H1 (cell line): ENCODE measurements around the gene GFPT1. TPM values are rescaled to one million over a fixed set of nuclear protein-coding genes. Genes with fewer than 3 reads are reported as not detected.

ENCODE experiments used
- CTCF ChIA-PET: fragments of 300-600 bp; sonication (Branson Sonifier 250); formaldehyde crosslinking; loops from one replicate; lab custom pipeline; 2021; ENCODE audit not compliant: partially characterized antibody; lab: Charles Lee
- POLR2A ChIA-PET: fragments of 300-600 bp; sonication (Branson Sonifier 250); formaldehyde crosslinking; loops from one replicate; lab custom pipeline; 2021; ENCODE audit warnings: inconsistent platforms; ENCODE audit not compliant: partially characterized antibody; lab: Charles Lee
- DNase-seq, 2 experiments: peaks; one replicate each; pipeline versions ENCODE4 v3.0.0 to v3.0.0-alpha.2; 2010 to 2022; ENCODE audit warnings: low spot score in 2 of 2, low read depth in 1 of 2, mixed read lengths in 1 of 2
- FAIRE-seq: peaks from 2 replicates; lab custom pipeline; 2011; peaks lifted over from hg19 to GRCh38; lab: Jason Lieb, UNC
- H2AFZ ChIP-seq: 2 replicates; pipeline ENCODE4 v1.8.1; 2012; ENCODE audit warnings: low read length, inconsistent platforms
- H2AK5ac ChIP-seq: 2 replicates; pipeline ENCODE4 v1.6.1; 2013; ENCODE audit warnings: low read depth, low read length
- H2BK120ac ChIP-seq: replicated peaks from 2 replicates; pipeline ENCODE3; 2013; ENCODE audit warnings: low read depth, low read length, inconsistent platforms
- H2BK12ac ChIP-seq: 2 replicates; pipeline ENCODE4 v1.6.1; 2013; ENCODE audit warnings: low read depth, low read length
- H2BK15ac ChIP-seq: 2 replicates; pipeline ENCODE4 v1.6.1; 2013; ENCODE audit warnings: low read length
- H2BK20ac ChIP-seq: 2 replicates; pipeline ENCODE4 v1.6.1; 2013; ENCODE audit warnings: low read length
- H2BK5ac ChIP-seq: 2 replicates; pipeline ENCODE4 v1.6.1; 2013; ENCODE audit warnings: low read depth, low read length
- H3K14ac ChIP-seq: 2 replicates; pipeline ENCODE4 v1.6.1; 2013; ENCODE audit warnings: inconsistent platforms; ENCODE audit not compliant: insufficient read length
- H3K18ac ChIP-seq: 2 replicates; pipeline ENCODE4 v1.6.1; 2013; ENCODE audit warnings: low read length; ENCODE audit errors: extremely low read depth
- H3K23ac ChIP-seq: 2 replicates; pipeline ENCODE4 v1.6.1; 2013; ENCODE audit warnings: inconsistent platforms; ENCODE audit not compliant: insufficient read length
- H3K23me2 ChIP-seq: 2 replicates; pipeline ENCODE4 v1.6.1; 2013; ENCODE audit warnings: low read depth, low read length
- H3K27ac ChIP-seq: 2 replicates; pipeline ENCODE4 v1.6.1; 2011; ENCODE audit warnings: low read depth, low read length, inconsistent platforms
- H3K27me3 ChIP-seq, 4 experiments: replicated peaks in 1 of 4; 1 replicate in 1 of 4; 2 replicates in 3 of 4; pipeline versions ENCODE4 v1.6.1 to v1.8.1; 2011 to 2013; ENCODE audit warnings: low read length in 3 of 4, mild to moderate bottlenecking in 3 of 4, inconsistent platforms in 2 of 4, mixed read lengths in 2 of 4, moderate library complexity in 1 of 4; ENCODE audit not compliant: control insufficient read depth in 3 of 4, insufficient read depth in 3 of 4; ENCODE audit errors: extremely low read depth in 1 of 4
- H3K36me3 ChIP-seq, 4 experiments: 2 replicates each; pipeline versions ENCODE4 v1.6.1 to v1.8.1; 2011 to 2013; ENCODE audit warnings: mild to moderate bottlenecking in 4 of 4, low read length in 3 of 4, moderate library complexity in 2 of 4, control low read depth in 1 of 4, inconsistent platforms in 1 of 4; ENCODE audit not compliant: insufficient read depth in 4 of 4, control insufficient read depth in 2 of 4
- H3K4ac ChIP-seq: replicated peaks from 2 replicates; pipeline ENCODE3; 2013; ENCODE audit warnings: low read length, low read depth, mixed read lengths, inconsistent platforms; ENCODE audit not compliant: insufficient read length
- H3K4me1 ChIP-seq, 4 experiments: replicated peaks in 1 of 4; 1 replicate in 1 of 4; 2 replicates in 3 of 4; pipeline versions ENCODE4 v1.6.1 to v1.8.1; 2011 to 2013; ENCODE audit warnings: low read length in 3 of 4, inconsistent platforms in 2 of 4, mixed read lengths in 1 of 4; ENCODE audit not compliant: insufficient read depth in 4 of 4, control insufficient read depth in 3 of 4
- H3K4me2 ChIP-seq, 2 experiments: 2 replicates each; pipeline versions ENCODE4 v1.6.1 to v1.8.1; 2011 to 2013; ENCODE audit warnings: low read depth in 2 of 2, low read length in 2 of 2, control low read depth in 1 of 2, inconsistent platforms in 1 of 2, mild to moderate bottlenecking in 1 of 2; ENCODE audit not compliant: insufficient read depth in 1 of 2
- H3K4me3 ChIP-seq, 4 experiments: fragments of 200-600, 300-600 bp in 1 of 4; sonication (generic), shearing (Covaris generic), sonication (Bioruptor Twin) in 1 of 4; 2 replicates each; pipeline versions ENCODE4 v1.5.1 to v1.8.1; 2011 to 2016; ENCODE audit warnings: low read length in 4 of 4, low read depth in 3 of 4, control low read depth in 2 of 4, inconsistent platforms in 2 of 4, mild to moderate bottlenecking in 2 of 4, mixed read lengths in 1 of 4, moderate library complexity in 1 of 4; ENCODE audit not compliant: insufficient read depth in 2 of 4; ENCODE audit errors: extremely low read depth in 1 of 4
- H3K56ac ChIP-seq: replicated peaks from 2 replicates; pipeline ENCODE3; 2013; ENCODE audit warnings: low read depth, mild to moderate bottlenecking, mixed read lengths, low read length, inconsistent platforms; ENCODE audit not compliant: insufficient read length
- H3K79me1 ChIP-seq: 2 replicates; pipeline ENCODE4 v1.6.1; 2013; ENCODE audit warnings: low read depth, low read length, control low read depth
- H3K79me2 ChIP-seq, 2 experiments: 2 replicates each; pipeline versions ENCODE4 v1.6.1 to v1.8.1; 2012 to 2013; ENCODE audit warnings: low read length in 2 of 2, mild to moderate bottlenecking in 2 of 2, inconsistent platforms in 1 of 2; ENCODE audit not compliant: insufficient read depth in 2 of 2, control insufficient read depth in 1 of 2
- H3K9ac ChIP-seq, 4 experiments: replicated peaks in 1 of 4; 1 replicate in 1 of 4; 2 replicates in 3 of 4; pipeline versions ENCODE4 v1.6.1 to v1.8.1; 2011 to 2013; ENCODE audit warnings: low read depth in 3 of 4, low read length in 3 of 4, control low read depth in 2 of 4, mild to moderate bottlenecking in 2 of 4, moderate library complexity in 2 of 4, inconsistent platforms in 1 of 4; ENCODE audit errors: extremely low read depth in 1 of 4
- H3K9me3 ChIP-seq, 2 experiments: 2 replicates each; pipeline versions ENCODE4 v1.6.1 to v1.8.1; 2012 to 2013; ENCODE audit warnings: mild to moderate bottlenecking in 2 of 2, moderate library complexity in 2 of 2, control low read depth in 1 of 2, inconsistent platforms in 1 of 2, low read depth in 1 of 2, low read length in 1 of 2, mixed read lengths in 1 of 2; ENCODE audit not compliant: insufficient read depth in 2 of 2
- H4K20me1 ChIP-seq, 2 experiments: replicated peaks in 1 of 2; 2 replicates each; pipeline versions ENCODE3 to v1.8.1; 2011 to 2013; ENCODE audit warnings: inconsistent platforms in 2 of 2, low read length in 2 of 2, mild to moderate bottlenecking in 1 of 2; ENCODE audit not compliant: insufficient read depth in 2 of 2, control insufficient read depth in 1 of 2
- H4K5ac ChIP-seq: 2 replicates; pipeline ENCODE4 v1.6.1; 2013; ENCODE audit warnings: low read length, low read depth, mixed read lengths, inconsistent platforms; ENCODE audit not compliant: insufficient read length
- H4K8ac ChIP-seq: 2 replicates; pipeline ENCODE4 v1.8.0; 2013; ENCODE audit warnings: mild to moderate bottlenecking, moderate library complexity, low read length, inconsistent platforms; ENCODE audit not compliant: insufficient read depth; ENCODE audit errors: extremely low read depth
- H4K91ac ChIP-seq: replicated peaks from 2 replicates; pipeline ENCODE3; 2013; ENCODE audit warnings: low read length, mixed read lengths, inconsistent platforms; ENCODE audit not compliant: insufficient read length
- CBX8 ChIP-seq: fragments of 300-800, 300-1000 bp; sonication (generic); IDR thresholded peaks from 2 replicates; pipeline ENCODE4 v1.7.1; 2016; ENCODE audit warnings: low read depth, low read length, borderline replicate concordance
- CHD2 ChIP-seq: IDR thresholded peaks from 2 replicates; pipeline ENCODE4 v1.6.1; 2012; ENCODE audit warnings: low read length, improper control_type of control experiment
- EGR1 ChIP-seq: IDR thresholded peaks from 2 replicates; pipeline ENCODE4 v1.6.1; 2011; ENCODE audit warnings: low read depth, low read length, borderline replicate concordance
- FOSL1 ChIP-seq: IDR thresholded peaks from 2 replicates; pipeline ENCODE4 v1.6.1; 2011; ENCODE audit warnings: mild to moderate bottlenecking, low read depth, low read length, moderate library complexity; ENCODE audit not compliant: insufficient read depth
- KDM5A ChIP-seq: fragments of 200-600 bp; IDR thresholded peaks from 2 replicates; pipeline ENCODE4 v1.7.1; 2012; ENCODE audit warnings: mild to moderate bottlenecking, low read length, inconsistent platforms, mixed read lengths
- MAX ChIP-seq: IDR thresholded peaks from 2 replicates; pipeline ENCODE4 v1.6.1; 2012; ENCODE audit warnings: inconsistent platforms
- POLR2A ChIP-seq, 2 experiments: IDR thresholded peaks; 1 replicate in 1 of 2; 2 replicates in 1 of 2; pipeline ENCODE4 v1.6.1; 2011; ENCODE audit warnings: low read depth in 2 of 2, low read length in 2 of 2, mild to moderate bottlenecking in 2 of 2; ENCODE audit errors: control extremely low read depth in 1 of 2
- POLR2AphosphoS5 ChIP-seq: IDR thresholded peaks from 2 replicates; pipeline ENCODE4 v1.6.1; 2011; ENCODE audit warnings: low read depth, low read length
- RAD21 ChIP-seq, 2 experiments: IDR thresholded peaks in 1 of 2; conservative IDR thresholded peaks in 1 of 2; 2 replicates each; pipeline ENCODE4 v1.6.1; 2011; ENCODE audit warnings: low read depth in 2 of 2, low read length in 2 of 2, improper control_type of control experiment in 1 of 2, inconsistent platforms in 1 of 2, mild to moderate bottlenecking in 1 of 2, moderate library complexity in 1 of 2
- SIRT6 ChIP-seq: IDR thresholded peaks from one replicate; pipeline ENCODE4 v1.7.1; 2012; ENCODE audit warnings: low read length, inconsistent platforms
- TCF12 ChIP-seq: IDR thresholded peaks from 2 replicates; pipeline ENCODE4 v1.6.1; 2011; ENCODE audit warnings: low read depth, mild to moderate bottlenecking, low read length
- WGBS, 2 experiments: shearing (Covaris generic) in 1 of 2; methylation state at CpG; one replicate each; pipeline versions ENCODE4 v1.1.6 to v1.1.7; 2013 to 2015; ENCODE audit warnings: low lambda C conversion rate in 2 of 2, mixed read lengths in 2 of 2, inconsistent platforms in 1 of 2, low coverage in 1 of 2, missing lambda C conversion rate in 1 of 2; ENCODE audit not compliant: insufficient replicate concordance in 2 of 2, insufficient coverage in 1 of 2, insufficient read length in 1 of 2; ENCODE audit errors: extremely low coverage in 1 of 2, missing lambda C conversion rate in 1 of 2; 5-methylcytosine and 5-hydroxymethylcytosine counted together
- polyA plus RNA-seq, 7 experiments: library from polyadenylated mRNA; depleted of rRNA in 3 of 7; stranded (reverse) in 5 of 7; unstranded in 2 of 7; fragments of >200 nt in 5 of 7; fragments of 200-250 nt in 2 of 7; gene quantifications; 1 replicate in 5 of 7; 2 replicates in 1 of 7; 4 replicates in 1 of 7; pipeline versions ENCODE4 v1.2.1 to v1.2.3, GENCODE V29; 2011 to 2013; ENCODE audit warnings: missing spikeins in 2 of 7, mixed read lengths in 2 of 7
- total RNA-seq: library from RNA; stranded (reverse); fragmentation: NEBNext Ultra II Directional; extraction: Animal tissue kit (Norgen Biotek cat#: 25700); gene quantifications from 2 replicates; pipeline ENCODE4 v1.2.1, GENCODE V29; 2021

GFPT1 gene
- total and polyA plus RNA-seq, 2 of the 8 experiments (the other 6 are each of a cell fraction or from before 2014, with no cell fraction given), result 13.3 to 76.2 TPM

DNA sequence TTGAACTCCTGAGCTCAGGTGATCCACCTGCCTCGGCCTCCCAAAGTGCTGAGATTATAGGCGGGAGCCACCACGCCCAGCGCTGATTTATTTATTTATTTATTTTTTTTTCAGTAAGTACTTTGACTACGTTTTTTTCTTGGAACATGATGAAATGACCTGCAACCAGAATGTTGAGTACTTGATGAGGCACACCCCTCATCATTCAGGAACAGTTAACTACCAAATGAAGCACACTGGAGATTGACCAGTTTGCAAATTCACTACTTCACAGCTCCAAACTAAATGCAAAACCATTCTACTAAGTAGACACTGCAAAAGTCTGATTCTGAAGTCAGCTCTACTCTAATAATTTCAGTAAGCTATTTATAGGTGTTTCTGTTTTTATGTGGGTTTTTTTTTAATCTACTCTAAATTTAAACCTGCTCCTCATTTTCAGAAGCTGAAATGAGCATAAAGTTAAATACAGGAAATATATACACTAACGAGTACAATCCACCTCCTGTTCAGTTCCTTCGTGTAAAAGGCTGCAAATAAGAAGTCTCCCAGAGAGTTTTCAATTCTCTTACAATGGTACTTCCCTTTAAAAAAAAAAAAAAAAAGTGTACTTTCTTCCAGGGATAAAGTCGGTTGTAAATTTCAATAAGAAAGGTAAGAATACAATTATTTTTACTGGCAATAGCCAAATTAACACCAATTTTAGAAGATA lies 1.4 kb downstream of the GFPT1 start:
- Histone ChIP-seq H3K27ac (no peak overlapping the region), H3K4me3 (peak overlapping the region in 2 of 4 experiments; percentile 65 to 77; a peak in 5 of 8 replicates), H4K91ac (no peak overlapping the region), H3K9me3 (no peaks in the 10 kb centered on the region), H3K27me3 (no peaks in the 10 kb centered on the region), H3K36me3 (peaks cover 0 to 4% (median 0%) of the 10 kb centered on the region in 4 experiments; a peak in 1 of 8 replicates), H3K4me2 (peak overlapping the region; percentile 71 to 76; a peak in 3 of 4 replicates), H2BK12ac (no peak overlapping the region), H2BK15ac (no peak overlapping the region), H2AFZ (no peak overlapping the region), H3K56ac (no peak overlapping the region), H3K18ac (no peak overlapping the region), H2BK20ac (no peak overlapping the region), H3K4ac (no peak overlapping the region), H4K20me1 (peaks cover 2 to 4% of the 10 kb centered on the region in 2 experiments), H3K14ac (no peak overlapping the region), H3K23ac (no peak overlapping the region), H3K4me1 (peaks cover 0 to 5% (median 0%) of the 10 kb centered on the region in 4 experiments; a peak in 3 of 7 replicates), H2AK5ac (no peak overlapping the region), H4K8ac (no peak overlapping the region), H2BK5ac (no peak overlapping the region), H4K5ac (no peak overlapping the region), H3K79me1 (peaks cover 4% of the 10 kb centered on the region), H3K79me2 (peaks cover 0 to 56% of the 10 kb centered on the region in 2 experiments; a peak in 3 of 4 replicates), H2BK120ac (no peak overlapping the region), H3K23me2 (peaks cover 2% of the 10 kb centered on the region; the same call in 1 of the 2 replicates), H3K9ac (no peak overlapping the region)
- ChIA-PET CTCF (interaction anchor here (0.7 to 1.7 kb wide), 3 partner anchors 10 to 339 kb away, joined by 3 to 12 read pairs (median 3); no protein-coding TSS in a partner anchor), POLR2A (interaction anchor here (1.3 to 3.0 kb wide), 2 partner anchors 10 to 63 kb away, joined by 3 to 7 read pairs; no protein-coding TSS in a partner anchor)
- 78% methylated on average over 8 of the region's 8 CpGs; no CpG with 5 or more reads in 1 of the 2 experiments for WGBS, 2 experiments
- TF ChIP-seq FOSL1 (no peak), CHD2 (no peak), MAX (no peak), POLR2AphosphoS5 (no peak), RAD21 (IDR thresholded peaks at IDR 0.05 in 1 of 2, conservative IDR thresholded peaks at IDR 0.05 in 1 of 2; ENCODE audit: low read depth in 2 of 2, low read length in 2 of 2) (no peak), POLR2A (IDR thresholded peaks at IDR 0.05; ENCODE audit: control extremely low read depth in 1 of 2, low read depth in 2 of 2, low read length in 2 of 2) (no peak), TCF12 (no peak), CBX8 (no peak), SIRT6 (no peak), KDM5A (no peak), EGR1 (no peak)
- no peak for DNase-seq
- no peak for FAIRE-seq
